Type B pancreatic cell (in vitro differentiated cells): Measurements from ENCODE around the gene RPS6KA6. TPM values are rescaled to one million over a fixed set of nuclear protein-coding genes. Genes with fewer than 3 reads are reported as not detected.
A peak's percentile ranks its signal among the peaks of the same experiment; 100 is the strongest.
"Not testable (repeated sequence)": the region's sequence is repeated elsewhere in the genome, so short reads cannot be mapped to it uniquely, and the experiment has no call there.

ENCODE experiments used
- DNase-seq: peaks from one replicate; pipeline ENCODE4 v3.0.0; 2021; ENCODE audit warnings: mixed read lengths; ENCODE audit not compliant: unreplicated experiment; ENCODE audit errors: extremely low spot score
- H3K27ac Mint-ChIP-seq: 2 replicates; pipeline ENCODE4 v1.8.0; 2021; ENCODE audit warnings: mild to moderate bottlenecking, mixed read lengths
- H3K27me3 Mint-ChIP-seq: 2 replicates; pipeline ENCODE4 v1.8.0; 2021; ENCODE audit warnings: mixed read lengths
- H3K36me3 Mint-ChIP-seq: 2 replicates; pipeline ENCODE4 v1.8.0; 2021; ENCODE audit warnings: mixed read lengths
- H3K4me1 Mint-ChIP-seq: one replicate; pipeline ENCODE4 v1.8.0; 2021; ENCODE audit warnings: mixed read lengths; ENCODE audit not compliant: unreplicated experiment
- H3K4me3 Mint-ChIP-seq: 2 replicates; pipeline ENCODE4 v1.8.0; 2021; ENCODE audit warnings: mild to moderate bottlenecking, mixed read lengths
- H3K9me3 Mint-ChIP-seq: 2 replicates; pipeline ENCODE4 v1.8.0; 2021; ENCODE audit warnings: mixed read lengths
- CTCF ChIP-seq: fragments of 200-600 bp; sonication (generic); conservative IDR thresholded peaks from 2 replicates; pipeline ENCODE4 v1.5.0; 2021; ENCODE audit warnings: antibody characterized with exemption, mild to moderate bottlenecking
- total RNA-seq: library from RNA; stranded (reverse); gene quantifications from 2 replicates; pipeline ENCODE4 v1.2.1, GENCODE V29; 2021; ENCODE audit warnings: low replicate concordance

Gene RPS6KA6
- total RNA-seq, 1 donor from 2014 or later: 13.4 TPM

GRCh38 chrX:84118315-84118714, 69.7 kb downstream of the RPS6KA6 start:
- Mint-ChIP-seq H3K9me3 (no peaks in the 10 kb centered on the region), H3K4me3 (peak overlapping the region; percentile 44), H3K4me1 (no peaks in the 10 kb centered on the region), H3K27ac (peak overlapping the region; percentile 34), H3K36me3 (peaks cover 5% of the 10 kb centered on the region), H3K27me3 (no peaks in the 10 kb centered on the region)
- no peak for TF ChIP-seq CTCF
- DNase-seq: no peak

- Mint-ChIP-seq H3K36me3 (peaks cover 6% of the 10 kb centered on the region), H3K9me3 (no peaks in the 10 kb centered on the region), H3K27me3 (no peaks in the 10 kb centered on the region), H3K4me3 (no peak overlapping the region), H3K4me1 (no peaks in the 10 kb centered on the region), H3K27ac (no peak overlapping the region)
- DNase-seq: no peak
- no peak for TF ChIP-seq CTCF
Observed at GRCh38 chrX:84108584-84108983, 79.4 kb downstream of the RPS6KA6 start.

- Mint-ChIP-seq H3K4me1 (no peaks in the 10 kb centered on the region), H3K27ac (no peak overlapping the region), H3K27me3 (no peaks in the 10 kb centered on the region), H3K36me3 (no peaks in the 10 kb centered on the region), H3K9me3 (no peaks in the 10 kb centered on the region), H3K4me3 (no peak overlapping the region)
- TF ChIP-seq CTCF: no peak
- DNase-seq: no peak
Observed at GRCh38 chrX:84099120-84099519, 88.9 kb downstream of the RPS6KA6 start.

GRCh38 chrX:84079479-84080197, 108.4 kb downstream of the RPS6KA6 start:
- not testable (repeated sequence) for H3K36me3 Mint-ChIP-seq, H3K4me3 Mint-ChIP-seq, H3K9me3 Mint-ChIP-seq, H3K27ac Mint-ChIP-seq, H3K27me3 Mint-ChIP-seq, H3K4me1 Mint-ChIP-seq
- peak; percentile 48 for DNase-seq

GRCh38 chrX:84078991-84079390, 109.0 kb downstream of the RPS6KA6 start:
- no peak for TF ChIP-seq CTCF

GRCh38 chrX:84064814-84065213, 123.2 kb downstream of the RPS6KA6 start:
- no peak overlapping the region for H3K27ac Mint-ChIP-seq
- no peak for DNase-seq
- H3K27me3 Mint-ChIP-seq: no peaks in the 10 kb centered on the region
- TF ChIP-seq CTCF: no peak
- H3K4me3 Mint-ChIP-seq: no peak overlapping the region
- H3K9me3 Mint-ChIP-seq: no peaks in the 10 kb centered on the region
- no peaks in the 10 kb centered on the region for H3K36me3 Mint-ChIP-seq
- no peaks in the 10 kb centered on the region for H3K4me1 Mint-ChIP-seq

More at GRCh38 chrX:84078991-84079390, 109.0 kb downstream of the RPS6KA6 start:
- DNase-seq: no peak
- Mint-ChIP-seq H3K36me3 (peaks cover 2% of the 10 kb centered on the region), H3K27ac (peak overlapping the region; percentile 45), H3K9me3 (no peaks in the 10 kb centered on the region), H3K4me3 (no peak overlapping the region), H3K4me1 (no peaks in the 10 kb centered on the region), H3K27me3 (no peaks in the 10 kb centered on the region)
